C4-2B (cell line): ENCODE results near the gene CFAP97D2.

Experiments used
- ZFX ChIP-seq: fragments of 450-650 bp; IDR thresholded peaks from 2 replicates; pipeline ENCODE4 v1.6.1; 2017
- TF ChIP-seq, protein P1 (sequence below): fragments of 450-650 bp; conservative IDR thresholded peaks from 2 replicates; pipeline ENCODE4 v1.5.1; 2017; ENCODE audit warnings: mild to moderate bottlenecking

GRCh38 chr13:114134944-114135610 is 44.0 kb upstream of the CFAP97D2 start:
- TF ChIP-seq, protein P1, sequence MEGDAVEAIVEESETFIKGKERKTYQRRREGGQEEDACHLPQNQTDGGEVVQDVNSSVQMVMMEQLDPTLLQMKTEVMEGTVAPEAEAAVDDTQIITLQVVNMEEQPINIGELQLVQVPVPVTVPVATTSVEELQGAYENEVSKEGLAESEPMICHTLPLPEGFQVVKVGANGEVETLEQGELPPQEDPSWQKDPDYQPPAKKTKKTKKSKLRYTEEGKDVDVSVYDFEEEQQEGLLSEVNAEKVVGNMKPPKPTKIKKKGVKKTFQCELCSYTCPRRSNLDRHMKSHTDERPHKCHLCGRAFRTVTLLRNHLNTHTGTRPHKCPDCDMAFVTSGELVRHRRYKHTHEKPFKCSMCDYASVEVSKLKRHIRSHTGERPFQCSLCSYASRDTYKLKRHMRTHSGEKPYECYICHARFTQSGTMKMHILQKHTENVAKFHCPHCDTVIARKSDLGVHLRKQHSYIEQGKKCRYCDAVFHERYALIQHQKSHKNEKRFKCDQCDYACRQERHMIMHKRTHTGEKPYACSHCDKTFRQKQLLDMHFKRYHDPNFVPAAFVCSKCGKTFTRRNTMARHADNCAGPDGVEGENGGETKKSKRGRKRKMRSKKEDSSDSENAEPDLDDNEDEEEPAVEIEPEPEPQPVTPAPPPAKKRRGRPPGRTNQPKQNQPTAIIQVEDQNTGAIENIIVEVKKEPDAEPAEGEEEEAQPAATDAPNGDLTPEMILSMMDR, result no peak
- TF ChIP-seq ZFX, result no peak
